ENCODE measurements around the gene ZNF598. TPM values are rescaled to one million over a fixed set of nuclear protein-coding genes. Genes with fewer than 3 reads are reported as not detected.
A peak's percentile ranks its signal among the peaks of the same experiment; 100 is the strongest.

Gene ZNF598
- total RNA-seq, 1 donor from 2014 or later = 90.4 TPM

- H3K36me3 Mint-ChIP-seq (ENCODE audit: unreplicated experiment) = no peaks in the 10 kb centered on the region
- H3K4me1 Mint-ChIP-seq (ENCODE audit: low read depth, unreplicated experiment) = peaks cover 8% of the 10 kb centered on the region
- no peak overlapping the region for H3K4me3 Mint-ChIP-seq (ENCODE audit: unreplicated experiment)
- H3K9me3 Mint-ChIP-seq (ENCODE audit: unreplicated experiment) = peaks cover 8% of the 10 kb centered on the region
- peaks cover 7% of the 10 kb centered on the region for H3K27me3 Mint-ChIP-seq (ENCODE audit: unreplicated experiment)
- TF ChIP-seq CTCF (IDR thresholded peaks at IDR 0.05; ENCODE audit: partially characterized antibody, unreplicated experiment) = no peak
- no peak for DNase-seq
- H3K27ac Mint-ChIP-seq (ENCODE audit: unreplicated experiment) = peak overlapping the region; percentile 70
Measured at GRCh38 chr16:2040041-2040786, 30.6 kb upstream of the ZNF598 start.

GRCh38 chr16:2039274-2040031 is 29.8 kb upstream of the ZNF598 start:
- Mint-ChIP-seq H3K36me3 (ENCODE audit: unreplicated experiment) (no peaks in the 10 kb centered on the region), H3K9me3 (ENCODE audit: unreplicated experiment) (peaks cover 12% of the 10 kb centered on the region), H3K4me3 (ENCODE audit: unreplicated experiment) (peak overlapping the region; percentile 32), H3K27me3 (ENCODE audit: unreplicated experiment) (peaks cover 10% of the 10 kb centered on the region), H3K27ac (ENCODE audit: unreplicated experiment) (peak overlapping the region; percentile 22), H3K4me1 (ENCODE audit: low read depth, unreplicated experiment) (peaks cover 8% of the 10 kb centered on the region)
- no peak for TF ChIP-seq CTCF (IDR thresholded peaks at IDR 0.05; ENCODE audit: partially characterized antibody, unreplicated experiment)
- peak; percentile 53 for DNase-seq

- TF ChIP-seq CTCF (IDR thresholded peaks at IDR 0.05; ENCODE audit: partially characterized antibody, unreplicated experiment) = no peak
- peak overlapping the region; percentile 32 for H3K4me3 Mint-ChIP-seq (ENCODE audit: unreplicated experiment)
- no peak for DNase-seq
- H3K4me1 Mint-ChIP-seq (ENCODE audit: low read depth, unreplicated experiment) = peaks cover 8% of the 10 kb centered on the region
- no peaks in the 10 kb centered on the region for H3K36me3 Mint-ChIP-seq (ENCODE audit: unreplicated experiment)
- H3K27ac Mint-ChIP-seq (ENCODE audit: unreplicated experiment) = peak overlapping the region; percentile 55
- peaks cover 10% of the 10 kb centered on the region for H3K27me3 Mint-ChIP-seq (ENCODE audit: unreplicated experiment)
- H3K9me3 Mint-ChIP-seq (ENCODE audit: unreplicated experiment) = peaks cover 14% of the 10 kb centered on the region
Measured at GRCh38 chr16:2038382-2039231, 29.0 kb upstream of the ZNF598 start.

GRCh38 chr16:2037647-2038381 is 28.2 kb upstream of the ZNF598 start:
- Mint-ChIP-seq H3K4me3 (ENCODE audit: unreplicated experiment) (no peak overlapping the region), H3K9me3 (ENCODE audit: unreplicated experiment) (peaks cover 11% of the 10 kb centered on the region), H3K36me3 (ENCODE audit: unreplicated experiment) (no peaks in the 10 kb centered on the region), H3K27ac (ENCODE audit: unreplicated experiment) (no peak overlapping the region), H3K27me3 (ENCODE audit: unreplicated experiment) (peaks cover 10% of the 10 kb centered on the region), H3K4me1 (ENCODE audit: low read depth, unreplicated experiment) (peaks cover 8% of the 10 kb centered on the region)
- TF ChIP-seq CTCF (IDR thresholded peaks at IDR 0.05; ENCODE audit: partially characterized antibody, unreplicated experiment) = no peak
- DNase-seq = no peak

Measured in glutamatergic neuron (in vitro differentiated cells).